K562 (cell line): ENCODE results near the gene CD19.

ENCODE experiments used
- CTCF ChIP-seq, 3 experiments: IDR thresholded peaks in 2 of 3; conservative IDR thresholded peaks in 1 of 3; 2 replicates each; pipeline ENCODE4 v1.5.1; 2011 to 2012; ENCODE audit warnings: low read length in 3 of 3, mild to moderate bottlenecking in 3 of 3, control low read depth in 2 of 3, improper control_type of control experiment in 1 of 3, inconsistent platforms in 1 of 3, low read depth in 1 of 3, mixed read lengths in 1 of 3, moderate library complexity in 1 of 3; ENCODE audit not compliant: insufficient read depth in 2 of 3
- EGR1 ChIP-seq: fragments of 450-650 bp; conservative IDR thresholded peaks from 2 replicates; pipeline ENCODE4 v1.6.1; 2017; ENCODE audit warnings: mild to moderate bottlenecking
- MBD2 ChIP-seq: sonication (generic); IDR thresholded peaks from 2 replicates; pipeline ENCODE4 v1.6.1; 2016; ENCODE audit warnings: low read depth, borderline replicate concordance
- MED1 ChIP-seq: sonication (generic); formaldehyde crosslinking; IDR thresholded peaks from 2 replicates; pipeline ENCODE4 v1.8.1; 2023; ENCODE audit warnings: missing genetic modification reagents, borderline replicate concordance
- POLR2A ChIP-seq: fragments of 450-650 bp; conservative IDR thresholded peaks from 2 replicates; pipeline ENCODE4 v1.6.1; 2016
- RUNX1 ChIP-seq: sonication (generic); IDR thresholded peaks from 2 replicates; pipeline ENCODE4 v1.6.1; 2016; ENCODE audit warnings: antibody characterized with exemption, low read depth
- SRSF9 ChIP-seq: fragments of 200-400 bp; formaldehyde crosslinking; IDR thresholded peaks from 2 replicates; pipeline ENCODE4 v1.6.1; 2017; ENCODE audit warnings: low read depth, low read length, borderline replicate concordance
- TARDBP ChIP-seq: fragments of 450-650 bp; IDR thresholded peaks from 2 replicates; pipeline ENCODE4 v1.6.1; 2016
- TF ChIP-seq, protein P1 (sequence below): sonication (generic); formaldehyde crosslinking; IDR thresholded peaks from 2 replicates; pipeline ENCODE4 v1.8.1; 2022; ENCODE audit warnings: missing genetic modification reagents
- TF ChIP-seq, protein P2 (sequence below): sonication (generic); formaldehyde crosslinking; IDR thresholded peaks from 2 replicates; pipeline ENCODE4 v1.9.0; 2022; ENCODE audit warnings: mild to moderate bottlenecking, missing genetic modification reagents

DNA sequence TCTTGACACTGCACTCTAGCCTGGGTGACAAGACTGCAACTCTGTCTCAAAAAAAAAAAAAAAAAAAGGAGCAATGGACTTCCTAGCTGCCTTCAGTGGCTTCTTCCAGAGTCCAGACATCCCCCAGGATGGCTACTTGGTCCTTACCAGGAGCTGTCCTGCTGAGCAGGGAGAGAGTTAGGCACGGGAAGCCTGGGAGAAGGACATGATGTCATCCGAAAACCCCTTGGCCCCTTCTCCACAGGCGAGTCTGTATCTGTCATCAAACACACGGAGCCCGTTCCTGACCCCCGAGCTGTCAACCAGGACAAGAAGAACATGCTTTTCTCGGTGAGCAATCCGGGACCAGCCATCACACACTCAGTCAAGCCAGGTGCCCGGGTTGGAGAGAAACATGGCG is 44.8 kb upstream of the CD19 start:
- TF ChIP-seq TARDBP (no peak), MED1 (no peak), RUNX1 (no peak), CTCF (IDR thresholded peaks at IDR 0.05 in 2 of 3, conservative IDR thresholded peaks at IDR 0.05 in 1 of 3; ENCODE audit: insufficient read depth in 2 of 3, low read depth in 1 of 3, low read length in 3 of 3) (no peak), POLR2A (no peak), SRSF9 (no peak), EGR1 (no peak), MBD2 (no peak)
- TF ChIP-seq, protein P1, sequence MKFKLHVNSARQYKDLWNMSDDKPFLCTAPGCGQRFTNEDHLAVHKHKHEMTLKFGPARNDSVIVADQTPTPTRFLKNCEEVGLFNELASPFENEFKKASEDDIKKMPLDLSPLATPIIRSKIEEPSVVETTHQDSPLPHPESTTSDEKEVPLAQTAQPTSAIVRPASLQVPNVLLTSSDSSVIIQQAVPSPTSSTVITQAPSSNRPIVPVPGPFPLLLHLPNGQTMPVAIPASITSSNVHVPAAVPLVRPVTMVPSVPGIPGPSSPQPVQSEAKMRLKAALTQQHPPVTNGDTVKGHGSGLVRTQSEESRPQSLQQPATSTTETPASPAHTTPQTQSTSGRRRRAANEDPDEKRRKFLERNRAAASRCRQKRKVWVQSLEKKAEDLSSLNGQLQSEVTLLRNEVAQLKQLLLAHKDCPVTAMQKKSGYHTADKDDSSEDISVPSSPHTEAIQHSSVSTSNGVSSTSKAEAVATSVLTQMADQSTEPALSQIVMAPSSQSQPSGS: no peak
- TF ChIP-seq, protein P2, sequence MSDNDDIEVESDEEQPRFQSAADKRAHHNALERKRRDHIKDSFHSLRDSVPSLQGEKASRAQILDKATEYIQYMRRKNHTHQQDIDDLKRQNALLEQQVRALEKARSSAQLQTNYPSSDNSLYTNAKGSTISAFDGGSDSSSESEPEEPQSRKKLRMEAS (CRISPR knock-in tag): no peak
